OCI-LY3 (cell line): ENCODE results near the gene SLC43A2.
A peak's percentile ranks its signal among the peaks of the same experiment; 100 is the strongest.

ENCODE experiments used
- H2AFZ ChIP-seq: fragments of 200-600, 300-600 bp; shearing (Covaris generic); 2 replicates; pipeline ENCODE4 v1.6.0; 2014; ENCODE audit warnings: antibody characterized with exemption, low read depth, low read length
- H3K27ac ChIP-seq: fragments of 200-600, 300-600 bp; sonication (generic); 2 replicates; pipeline ENCODE4 v1.5.1; 2014; ENCODE audit warnings: mild to moderate bottlenecking, low read length, moderate library complexity, mixed read lengths
- H3K27me3 ChIP-seq: fragments of 200-600, 300-600 bp; sonication (generic); 2 replicates; pipeline ENCODE4 v1.6.1; 2014; ENCODE audit warnings: low read depth, low read length, mixed read lengths
- H3K36me3 ChIP-seq: fragments of 200-600, 300-600 bp; sonication (generic); replicated peaks from 2 replicates; pipeline ENCODE3; 2014; ENCODE audit warnings: low read depth, low read length, mixed read lengths
- H3K4me1 ChIP-seq: fragments of 300-600, 200-600 bp; sonication (generic); 2 replicates; pipeline ENCODE4 v1.6.1; 2014; ENCODE audit warnings: low read length, mixed read lengths
- H3K4me2 ChIP-seq: fragments of 200-600, 300-600 bp; sonication (generic); 2 replicates; pipeline ENCODE4 v1.6.1; 2014; ENCODE audit warnings: low read length, mixed read lengths
- H3K4me3 ChIP-seq: fragments of 300-600, 200-600 bp; sonication (generic); 2 replicates; pipeline ENCODE4 v1.5.1; 2014; ENCODE audit warnings: antibody characterized with exemption, mild to moderate bottlenecking, low read length, moderate library complexity
- H3K79me2 ChIP-seq: fragments of 300-600, 200-600 bp; shearing (Covaris generic); 2 replicates; pipeline ENCODE4 v1.6.1; 2014; ENCODE audit warnings: mild to moderate bottlenecking, low read length, mixed read lengths
- H3K9ac ChIP-seq: fragments of 300-600, 200-600 bp; shearing (Covaris generic); 2 replicates; pipeline ENCODE4 v1.6.0; 2014; ENCODE audit warnings: mild to moderate bottlenecking, low read length, moderate library complexity
- H3K9me3 ChIP-seq: fragments of 200-600, 300-600 bp; shearing (Covaris generic); 2 replicates; pipeline ENCODE4 v1.6.1; 2014; ENCODE audit warnings: low read length, mixed read lengths; ENCODE audit not compliant: insufficient read depth
- H4K20me1 ChIP-seq: fragments of 200-600, 300-600 bp; sonication (generic); 2 replicates; pipeline ENCODE4 v1.6.1; 2016; ENCODE audit warnings: low read length, mixed read lengths; ENCODE audit not compliant: insufficient read depth
- CTCF ChIP-seq: fragments of 200-600, 300-600 bp; sonication (generic); IDR thresholded peaks from 2 replicates; pipeline ENCODE4 v1.5.1; 2014; ENCODE audit warnings: antibody characterized with exemption, low read length, low read depth
- EZH2phosphoT487 ChIP-seq: fragments of 200-600 bp; shearing (Covaris generic); IDR thresholded peaks from 2 replicates; pipeline ENCODE4 v1.6.1; 2018; ENCODE audit warnings: antibody characterized with exemption, mixed run types, low read depth

SLC43A2 gene

GRCh38 chr17:1601571-1601970, 27.1 kb downstream of the SLC43A2 start:
- Histone ChIP-seq H3K36me3 (no peaks in the 10 kb centered on the region), H3K27me3 (no peaks in the 10 kb centered on the region), H3K4me1 (peaks cover 10% of the 10 kb centered on the region), H3K27ac (no peak overlapping the region), H3K9me3 (no peaks in the 10 kb centered on the region), H4K20me1 (no peaks in the 10 kb centered on the region), H2AFZ (no peak overlapping the region), H3K9ac (no peak overlapping the region), H3K4me2 (no peak overlapping the region), H3K79me2 (no peaks in the 10 kb centered on the region), H3K4me3 (no peak overlapping the region)
- TF ChIP-seq CTCF: no peak
- no peak for TF ChIP-seq EZH2phosphoT487

DNA sequence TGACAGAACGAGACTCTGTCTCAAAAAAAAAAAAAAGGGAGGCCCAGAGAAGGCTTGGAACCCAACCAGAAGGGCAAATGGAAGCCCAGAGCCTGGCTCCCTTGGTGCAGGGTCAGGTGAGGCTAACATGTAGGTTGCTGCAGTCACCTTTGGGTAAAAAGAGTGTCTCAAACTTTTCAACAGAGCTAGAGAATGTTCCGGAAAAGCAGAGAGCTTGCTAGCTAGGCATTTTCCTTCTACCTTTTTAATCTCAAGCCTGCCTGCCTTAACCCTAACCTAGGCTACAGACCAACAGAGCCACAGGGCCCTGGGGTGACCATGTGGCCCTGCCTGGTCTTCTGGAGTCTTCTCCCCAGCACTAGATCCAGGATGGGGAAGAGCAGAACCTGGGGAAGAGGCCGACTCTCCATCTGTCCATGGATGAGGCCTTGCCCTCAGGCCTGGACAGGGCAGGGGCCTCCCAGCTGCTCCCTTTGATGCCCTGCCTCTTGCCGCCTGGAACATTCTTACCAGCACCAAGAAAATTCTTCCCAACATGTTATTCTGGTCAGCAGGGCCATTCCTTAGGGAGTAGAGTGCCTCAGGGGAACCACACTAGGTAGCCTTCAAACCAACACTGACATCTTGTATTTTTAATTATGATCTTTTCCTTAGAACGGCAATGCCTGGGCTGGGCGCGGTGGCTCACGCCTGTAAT, 30.1 kb downstream of the SLC43A2 start:
- no peak overlapping the region for H3K4me3 ChIP-seq
- H3K9ac ChIP-seq: no peak overlapping the region
- H3K27ac ChIP-seq: no peak overlapping the region
- no peak overlapping the region for H3K4me2 ChIP-seq
- no peaks in the 10 kb centered on the region for H3K9me3 ChIP-seq
- H3K79me2 ChIP-seq: no peaks in the 10 kb centered on the region
- no peaks in the 10 kb centered on the region for H3K27me3 ChIP-seq
- H2AFZ ChIP-seq: no peak overlapping the region
- no peak for TF ChIP-seq CTCF
- no peak for TF ChIP-seq EZH2phosphoT487
- H3K36me3 ChIP-seq: no peaks in the 10 kb centered on the region
- H4K20me1 ChIP-seq: no peaks in the 10 kb centered on the region
- peaks cover 8% of the 10 kb centered on the region for H3K4me1 ChIP-seq

DNA sequence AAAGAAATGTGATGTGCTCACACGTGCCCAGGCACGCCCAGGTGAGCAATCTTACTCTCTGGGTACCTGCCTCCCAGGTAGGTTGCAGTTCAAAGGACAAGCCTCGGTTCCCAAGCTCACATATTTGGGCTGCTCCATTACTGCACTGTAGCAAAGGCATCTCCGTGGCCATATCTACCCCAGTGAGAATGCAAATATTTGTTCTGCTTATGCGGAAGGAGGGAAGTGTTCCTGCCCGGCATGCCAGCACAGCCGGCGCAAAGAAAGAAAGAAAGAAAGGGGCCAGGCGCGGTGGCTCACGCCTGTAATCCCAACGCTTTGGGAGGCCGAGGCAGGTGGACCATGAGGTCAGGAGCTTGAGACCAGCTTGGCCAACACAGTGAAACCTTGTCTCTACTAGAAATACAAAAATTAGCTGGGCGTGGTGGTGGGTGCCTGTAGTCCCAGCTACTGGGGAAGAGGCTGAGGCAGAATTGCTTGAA, 30.7 kb downstream of the SLC43A2 start:
- Histone ChIP-seq H4K20me1 (no peaks in the 10 kb centered on the region), H3K9me3 (no peaks in the 10 kb centered on the region), H3K79me2 (no peaks in the 10 kb centered on the region), H2AFZ (no peak overlapping the region), H3K9ac (no peak overlapping the region), H3K27me3 (no peaks in the 10 kb centered on the region), H3K4me1 (peaks cover 14% of the 10 kb centered on the region), H3K4me3 (no peak overlapping the region), H3K4me2 (no peak overlapping the region), H3K27ac (no peak overlapping the region), H3K36me3 (no peaks in the 10 kb centered on the region)
- TF ChIP-seq EZH2phosphoT487 (no peak), CTCF (no peak)

GRCh38 chr17:1593630-1593931, 35.1 kb downstream of the SLC43A2 start:
- Histone ChIP-seq H2AFZ (no peak overlapping the region), H3K36me3 (no peaks in the 10 kb centered on the region), H3K27ac (peak overlapping the region; percentile 70), H3K27me3 (no peaks in the 10 kb centered on the region), H3K4me2 (peak overlapping the region; percentile 87), H3K4me3 (peak overlapping the region; percentile 65), H3K4me1 (peaks cover 44% of the 10 kb centered on the region), H4K20me1 (no peaks in the 10 kb centered on the region), H3K9ac (peak overlapping the region; percentile 58), H3K9me3 (no peaks in the 10 kb centered on the region), H3K79me2 (no peaks in the 10 kb centered on the region)
- TF ChIP-seq CTCF (no peak), EZH2phosphoT487 (no peak)
